HepG2 (cell line): Measurements from ENCODE around the gene CAMK2D.

Source experiments
- DPF2 ChIP-seq: sonication (generic); formaldehyde crosslinking; IDR thresholded peaks from 2 replicates; pipeline ENCODE4 v1.4.0; 2020; ENCODE audit warnings: mild to moderate bottlenecking, low read depth, missing genetic modification reagents, borderline replicate concordance
- ELF4 ChIP-seq: sonication (generic); formaldehyde crosslinking; IDR thresholded peaks from 2 replicates; pipeline ENCODE4 v1.5.0; 2020; ENCODE audit warnings: missing genetic modification reagents, mild to moderate bottlenecking, moderate library complexity, borderline replicate concordance
- POLR2G ChIP-seq: fragments of 200-400 bp; formaldehyde crosslinking; IDR thresholded peaks from 2 replicates; pipeline ENCODE4 v1.6.1; 2018; ENCODE audit warnings: mild to moderate bottlenecking, low read depth, low read length, moderate library complexity
- PRDM4 ChIP-seq: sonication (generic); formaldehyde crosslinking; IDR thresholded peaks from 2 replicates; pipeline ENCODE4 v1.9.0; 2021; ENCODE audit warnings: missing genetic modification reagents, borderline replicate concordance
- RFX3 ChIP-seq: IDR thresholded peaks from 2 replicates; pipeline ENCODE4 v1.6.1; 2016; ENCODE audit warnings: missing biosample characterization, missing genetic modification reagents
- ZFY ChIP-seq: sonication (generic); formaldehyde crosslinking; IDR thresholded peaks from 2 replicates; pipeline ENCODE4 v1.4.0; 2020; ENCODE audit warnings: missing genetic modification reagents
- ZMAT5 ChIP-seq: sonication (generic); formaldehyde crosslinking; IDR thresholded peaks from 2 replicates; pipeline ENCODE4 v1.5.0; 2020; ENCODE audit warnings: mild to moderate bottlenecking, low read depth, missing genetic modification reagents, borderline replicate concordance
- ZNF232 ChIP-seq: sonication (generic); formaldehyde crosslinking; IDR thresholded peaks from 2 replicates; pipeline ENCODE4 v1.4.0; 2020; ENCODE audit warnings: missing genetic modification reagents, borderline replicate concordance
- ZNF777 ChIP-seq: sonication (generic); formaldehyde crosslinking; IDR thresholded peaks from 2 replicates; pipeline ENCODE4 v1.4.0; 2020; ENCODE audit warnings: missing genetic modification reagents
- TF ChIP-seq, protein P1 (sequence below): IDR thresholded peaks from 2 replicates; pipeline ENCODE4 v1.6.1; 2012; ENCODE audit warnings: inconsistent platforms
- TF ChIP-seq, protein P2 (sequence below): sonication (generic); formaldehyde crosslinking; IDR thresholded peaks from 2 replicates; pipeline ENCODE4 v1.4.0; 2020; ENCODE audit warnings: missing genetic modification reagents
- TF ChIP-seq, protein P3 (sequence below): sonication (generic); formaldehyde crosslinking; IDR thresholded peaks from 2 replicates; pipeline ENCODE4 v1.5.0; 2020; ENCODE audit warnings: mild to moderate bottlenecking, missing genetic modification reagents, moderate library complexity

DNA sequence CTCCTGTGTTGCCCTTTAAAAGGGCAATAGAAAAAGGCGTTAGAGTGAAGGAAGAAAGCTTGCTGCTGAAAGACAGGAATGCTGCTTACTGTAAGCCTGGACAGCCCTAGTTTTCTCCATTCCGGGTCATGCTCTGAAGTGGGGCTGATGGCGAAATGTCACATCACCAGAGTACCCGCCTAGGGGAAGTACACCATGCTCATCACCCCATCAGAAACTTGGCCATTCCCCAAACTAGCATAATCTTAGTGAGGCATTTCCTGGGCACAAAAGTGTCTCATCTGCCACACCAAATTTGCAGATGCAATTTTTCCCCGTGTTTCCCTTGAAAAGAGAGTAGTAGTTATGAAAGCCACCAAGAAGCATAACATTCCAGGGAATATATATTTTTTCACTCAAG, 47.8 kb upstream of the CAMK2D start:
- TF ChIP-seq, protein P1, sequence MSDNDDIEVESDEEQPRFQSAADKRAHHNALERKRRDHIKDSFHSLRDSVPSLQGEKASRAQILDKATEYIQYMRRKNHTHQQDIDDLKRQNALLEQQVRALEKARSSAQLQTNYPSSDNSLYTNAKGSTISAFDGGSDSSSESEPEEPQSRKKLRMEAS, result no peak
- TF ChIP-seq RFX3 (CRISPR knock-in tag), result no peak
- TF ChIP-seq, protein P2, sequence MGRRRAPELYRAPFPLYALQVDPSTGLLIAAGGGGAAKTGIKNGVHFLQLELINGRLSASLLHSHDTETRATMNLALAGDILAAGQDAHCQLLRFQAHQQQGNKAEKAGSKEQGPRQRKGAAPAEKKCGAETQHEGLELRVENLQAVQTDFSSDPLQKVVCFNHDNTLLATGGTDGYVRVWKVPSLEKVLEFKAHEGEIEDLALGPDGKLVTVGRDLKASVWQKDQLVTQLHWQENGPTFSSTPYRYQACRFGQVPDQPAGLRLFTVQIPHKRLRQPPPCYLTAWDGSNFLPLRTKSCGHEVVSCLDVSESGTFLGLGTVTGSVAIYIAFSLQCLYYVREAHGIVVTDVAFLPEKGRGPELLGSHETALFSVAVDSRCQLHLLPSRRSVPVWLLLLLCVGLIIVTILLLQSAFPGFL (CRISPR knock-in tag), result no peak
- TF ChIP-seq POLR2G, result no peak
- TF ChIP-seq DPF2 (CRISPR knock-in tag), result no peak
- TF ChIP-seq, protein P3, sequence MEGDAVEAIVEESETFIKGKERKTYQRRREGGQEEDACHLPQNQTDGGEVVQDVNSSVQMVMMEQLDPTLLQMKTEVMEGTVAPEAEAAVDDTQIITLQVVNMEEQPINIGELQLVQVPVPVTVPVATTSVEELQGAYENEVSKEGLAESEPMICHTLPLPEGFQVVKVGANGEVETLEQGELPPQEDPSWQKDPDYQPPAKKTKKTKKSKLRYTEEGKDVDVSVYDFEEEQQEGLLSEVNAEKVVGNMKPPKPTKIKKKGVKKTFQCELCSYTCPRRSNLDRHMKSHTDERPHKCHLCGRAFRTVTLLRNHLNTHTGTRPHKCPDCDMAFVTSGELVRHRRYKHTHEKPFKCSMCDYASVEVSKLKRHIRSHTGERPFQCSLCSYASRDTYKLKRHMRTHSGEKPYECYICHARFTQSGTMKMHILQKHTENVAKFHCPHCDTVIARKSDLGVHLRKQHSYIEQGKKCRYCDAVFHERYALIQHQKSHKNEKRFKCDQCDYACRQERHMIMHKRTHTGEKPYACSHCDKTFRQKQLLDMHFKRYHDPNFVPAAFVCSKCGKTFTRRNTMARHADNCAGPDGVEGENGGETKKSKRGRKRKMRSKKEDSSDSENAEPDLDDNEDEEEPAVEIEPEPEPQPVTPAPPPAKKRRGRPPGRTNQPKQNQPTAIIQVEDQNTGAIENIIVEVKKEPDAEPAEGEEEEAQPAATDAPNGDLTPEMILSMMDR (CRISPR knock-in tag), result no peak
- no peak for TF ChIP-seq ELF4 (CRISPR knock-in tag)
- no peak for TF ChIP-seq ZFY (CRISPR knock-in tag)
- TF ChIP-seq ZNF232 (CRISPR knock-in tag), result no peak
- TF ChIP-seq PRDM4 (CRISPR knock-in tag), result no peak
- TF ChIP-seq ZMAT5 (CRISPR knock-in tag), result no peak
- TF ChIP-seq ZNF777 (CRISPR knock-in tag), result no peak
